ENCODE measurements around the gene PDIA6. TPM values are rescaled to one million over a fixed set of nuclear protein-coding genes. Genes with fewer than 3 reads are reported as not detected.

The PDIA6 gene
- total RNA-seq, 4 donors from 2014 or later = 81.6 to 131 (median 107) TPM

GRCh38 chr2:10798783-10799182 is 13.8 kb downstream of the PDIA6 start:
- 83 to 85% methylated on average over 8 of the region's 8 CpGs for WGBS, 2 donors
- Histone ChIP-seq H3K4me1 (no peaks in the 10 kb centered on the region), H3K9me3 (no peaks in the 10 kb centered on the region), H3K4me3 (no peak overlapping the region), H3K27me3 (no peaks in the 10 kb centered on the region), H3K27ac (no peak overlapping the region), H3K36me3 (peaks cover 6 to 91% (median 15%) of the 10 kb centered on the region in 3 donors)
- DNase-seq = no peak
- TF ChIP-seq POLR2A (IDR thresholded peaks at IDR 0.05) = no peak
- TF ChIP-seq CTCF (IDR thresholded peaks at IDR 0.05) = no peak
- intact Hi-C loops (cut with DNase I) = no loop called here

- no peak for TF ChIP-seq CTCF (IDR thresholded peaks at IDR 0.05)
- no peak for TF ChIP-seq POLR2A (IDR thresholded peaks at IDR 0.05)
- H3K9me3 ChIP-seq = no peaks in the 10 kb centered on the region
- no peaks in the 10 kb centered on the region for H3K27me3 ChIP-seq
- H3K36me3 ChIP-seq = peaks cover 13 to 100% (median 20%) of the 10 kb centered on the region in 3 donors
- intact Hi-C loops (cut with DNase I) = no loop called here
- no peak overlapping the region for H3K27ac ChIP-seq
- H3K4me1 ChIP-seq = peaks cover 0 to 6% (median 0%) of the 10 kb centered on the region in 3 donors
- no peak overlapping the region for H3K4me3 ChIP-seq
- 61 to 96% methylated on average over 2 of the region's 2 CpGs for WGBS, 2 donors
- no peak for DNase-seq
These were observed 15.9 kb downstream of the PDIA6 start for GRCh38 chr2:10796703-10797102.

GRCh38 chr2:10795508-10796046 is 17.0 kb downstream of the PDIA6 start:
- Histone ChIP-seq H3K4me1 (peaks cover 0 to 6% (median 0%) of the 10 kb centered on the region in 3 donors), H3K27me3 (no peaks in the 10 kb centered on the region), H3K4me3 (no peak overlapping the region), H3K36me3 (peaks cover 13 to 100% (median 16%) of the 10 kb centered on the region in 3 donors), H3K27ac (no peak overlapping the region), H3K9me3 (no peaks in the 10 kb centered on the region)
- WGBS, 2 donors = 71 to 72% methylated on average over 7 of the region's 7 CpGs
- DNase-seq = no peak
- TF ChIP-seq CTCF (IDR thresholded peaks at IDR 0.05) (no peak), POLR2A (IDR thresholded peaks at IDR 0.05) (no peak)
- intact Hi-C loops (cut with DNase I) = no loop called here

GRCh38 chr2:10794876-10795275 is 17.7 kb downstream of the PDIA6 start:
- H3K4me3 ChIP-seq = no peak overlapping the region
- no peaks in the 10 kb centered on the region for H3K27me3 ChIP-seq
- TF ChIP-seq CTCF (IDR thresholded peaks at IDR 0.05) (no peak), POLR2A (IDR thresholded peaks at IDR 0.05) (no peak)
- WGBS, 2 donors = 88 to 93% methylated on average over 4 to 5 of the region's 5 CpGs
- peaks cover 15 to 100% (median 15%) of the 10 kb centered on the region in 3 donors for H3K36me3 ChIP-seq
- no peak overlapping the region for H3K27ac ChIP-seq
- H3K9me3 ChIP-seq = no peaks in the 10 kb centered on the region
- intact Hi-C loops (cut with DNase I) = no loop called here
- peaks cover 0 to 6% (median 0%) of the 10 kb centered on the region in 3 donors for H3K4me1 ChIP-seq
- DNase-seq = no peak

- 23 to 75% methylated on average over 1 of the region's 1 CpG for WGBS, 2 donors
These were observed 18.8 kb downstream of the PDIA6 start for GRCh38 chr2:10793816-10794215.

More at GRCh38 chr2:10793816-10794215, 18.8 kb downstream of the PDIA6 start:
- intact Hi-C loops (cut with DNase I) = no loop called here
- TF ChIP-seq POLR2A (IDR thresholded peaks at IDR 0.05) (no peak), CTCF (IDR thresholded peaks at IDR 0.05) (no peak)
- Histone ChIP-seq H3K4me3 (no peak overlapping the region), H3K4me1 (peaks cover 0 to 6% (median 0%) of the 10 kb centered on the region in 3 donors), H3K9me3 (no peaks in the 10 kb centered on the region), H3K36me3 (peaks cover 15 to 100% (median 15%) of the 10 kb centered on the region in 3 donors), H3K27me3 (no peaks in the 10 kb centered on the region), H3K27ac (no peak overlapping the region)
- no peak for DNase-seq
